Neural cell (in vitro differentiated cells): ENCODE results near the gene SYT4. TPM values are rescaled to one million over a fixed set of nuclear protein-coding genes. Genes with fewer than 3 reads are reported as not detected.
"Not testable (repeated sequence)": the region's sequence is repeated elsewhere in the genome, so short reads cannot be mapped to it uniquely, and the experiment has no call there.

ENCODE experiments used
- H2AFZ ChIP-seq: fragments of 200-600, 300-800 bp; sonication (generic), shearing (Covaris generic); 2 replicates; pipeline ENCODE4 v1.6.0; 2014; ENCODE audit warnings: low read depth, mild to moderate bottlenecking, antibody characterized with exemption, low read length, moderate library complexity
- H3F3A ChIP-seq: fragments of 200-600 bp; shearing (Covaris generic); 2 replicates; pipeline ENCODE4 v1.6.1; 2016; ENCODE audit warnings: mild to moderate bottlenecking, moderate library complexity, mixed read lengths, antibody characterized with exemption, low read length; ENCODE audit not compliant: insufficient read depth, poor library complexity, severe bottlenecking
- H3K27ac ChIP-seq: fragments of 200-600, 300-800 bp; sonication (generic), shearing (Covaris generic); 2 replicates; pipeline ENCODE4 v1.5.1; 2014; ENCODE audit warnings: mild to moderate bottlenecking, low read length, moderate library complexity
- H3K27me3 ChIP-seq: fragments of 300-800, 200-600 bp; sonication (generic), shearing (Covaris generic); 2 replicates; pipeline ENCODE4 v1.6.0; 2014; ENCODE audit warnings: mild to moderate bottlenecking, low read depth, low read length, moderate library complexity; ENCODE audit not compliant: insufficient read depth
- H3K36me3 ChIP-seq: fragments of 300-800, 200-600 bp; sonication (generic), shearing (Covaris generic); 2 replicates; pipeline ENCODE4 v1.5.1; 2014; ENCODE audit warnings: mild to moderate bottlenecking, antibody characterized with exemption, low read length, moderate library complexity; ENCODE audit not compliant: insufficient read depth
- H3K4me2 ChIP-seq: fragments of 300-800, 200-600 bp; sonication (generic), shearing (Covaris generic); 2 replicates; pipeline ENCODE4 v1.6.0; 2014; ENCODE audit warnings: mild to moderate bottlenecking, low read length
- H3K4me3 ChIP-seq: fragments of 300-800, 200-600 bp; sonication (generic), shearing (Covaris generic); 2 replicates; pipeline ENCODE4 v1.5.1; 2014; ENCODE audit warnings: mild to moderate bottlenecking, low read length, moderate library complexity
- H3K79me2 ChIP-seq: fragments of 200-600 bp; shearing (Covaris generic); replicated peaks from 2 replicates; pipeline ENCODE4 v1.6.0; 2014; ENCODE audit warnings: mild to moderate bottlenecking, low read length, moderate library complexity; ENCODE audit not compliant: insufficient read depth
- H3K9ac ChIP-seq: fragments of 300-800, 200-600 bp; sonication (generic), shearing (Covaris generic); 2 replicates; pipeline ENCODE4 v1.6.1; 2016; ENCODE audit warnings: mild to moderate bottlenecking, low read length, mixed read lengths
- H3K9me2 ChIP-seq: fragments of 200-600 bp; shearing (Covaris generic); 2 replicates; pipeline ENCODE4 v1.6.1; 2016; ENCODE audit warnings: mild to moderate bottlenecking, low read length, mixed read lengths; ENCODE audit not compliant: insufficient read depth
- H3K9me3 ChIP-seq: fragments of 200-600, 300-800 bp; sonication (generic), shearing (Covaris generic); 2 replicates; pipeline ENCODE4 v1.6.1; 2016; ENCODE audit warnings: mild to moderate bottlenecking, mixed run types, low read length, moderate library complexity, mixed read lengths
- H4K20me1 ChIP-seq: fragments of 200-600 bp; shearing (Covaris generic); 2 replicates; pipeline ENCODE4 v1.6.1; 2016; ENCODE audit warnings: mild to moderate bottlenecking, mixed run types; ENCODE audit not compliant: insufficient read depth
- EP300 ChIP-seq: fragments of 450-650 bp; conservative IDR thresholded peaks from 2 replicates; pipeline ENCODE4 v1.6.1; 2014; ENCODE audit warnings: antibody characterized with exemption, mild to moderate bottlenecking, moderate library complexity; ENCODE audit not compliant: poor library complexity, severe bottlenecking
- EZH2 ChIP-seq: fragments of 200-600, 300-800 bp; shearing (Covaris generic), sonication (generic); IDR thresholded peaks from 2 replicates; pipeline ENCODE4 v1.6.1; 2014; ENCODE audit warnings: antibody characterized with exemption, low read length, borderline replicate concordance, mild to moderate bottlenecking; ENCODE audit not compliant: insufficient read depth, poor library complexity, severe bottlenecking
- MXI1 ChIP-seq: fragments of 450-650 bp; conservative IDR thresholded peaks from 2 replicates; pipeline ENCODE4 v1.6.1; 2014; ENCODE audit warnings: antibody characterized with exemption, mild to moderate bottlenecking; ENCODE audit not compliant: poor library complexity, severe bottlenecking
- POLR2AphosphoS5 ChIP-seq: IDR thresholded peaks from 2 replicates; pipeline ENCODE4 v1.6.1; 2012
- RAD21 ChIP-seq: fragments of 450-650 bp; conservative IDR thresholded peaks from 2 replicates; pipeline ENCODE4 v1.6.1; 2014; ENCODE audit warnings: antibody characterized with exemption, mild to moderate bottlenecking, moderate library complexity
- SMC3 ChIP-seq: fragments of 450-650 bp; conservative IDR thresholded peaks from 2 replicates; pipeline ENCODE4 v1.6.1; 2014; ENCODE audit warnings: antibody characterized with exemption, mild to moderate bottlenecking, moderate library complexity; ENCODE audit not compliant: poor library complexity
- TAF1 ChIP-seq: IDR thresholded peaks from 2 replicates; pipeline ENCODE4 v1.6.1; 2012; ENCODE audit warnings: low read depth
- polyA plus RNA-seq: library from polyadenylated mRNA; depleted of rRNA; stranded (reverse); fragments of >200 nt; gene quantifications from 2 replicates; pipeline ENCODE4 v1.2.3, GENCODE V29; 2014
- TF ChIP-seq, protein P1 (sequence below): IDR thresholded peaks from 2 replicates; pipeline ENCODE4 v1.6.1; 2012; ENCODE audit warnings: borderline replicate concordance
- TF ChIP-seq, protein P2 (sequence below): fragments of 450-650 bp; IDR thresholded peaks from 2 replicates; pipeline ENCODE4 v1.5.1; 2014; ENCODE audit warnings: antibody characterized with exemption, mild to moderate bottlenecking, moderate library complexity; ENCODE audit not compliant: poor library complexity, severe bottlenecking

SYT4 gene
- polyA plus RNA-seq, 1 donor from 2014 or later: 167 TPM

DNA sequence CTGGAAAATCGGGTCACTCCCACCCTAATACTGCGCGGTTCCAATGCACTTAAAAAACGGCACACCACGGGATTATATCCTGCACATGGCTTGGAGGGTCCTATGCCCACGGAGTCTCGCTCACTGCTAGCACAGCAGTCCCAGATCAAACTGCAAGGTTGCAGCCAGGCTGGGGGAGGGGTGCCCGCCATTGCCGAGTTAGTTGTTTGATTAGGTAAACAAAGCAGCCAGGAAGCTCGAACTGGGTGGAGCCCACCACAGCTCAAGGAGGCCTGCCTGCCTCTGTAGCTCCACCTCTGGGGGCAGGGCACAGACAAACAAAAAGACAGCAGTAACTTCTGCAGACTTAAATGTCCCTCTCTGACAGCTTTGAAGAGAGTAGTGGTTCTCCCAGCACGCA is 8.9 kb upstream of the SYT4 start:
- H4K20me1 ChIP-seq, H3K4me3 ChIP-seq, H3F3A ChIP-seq, H3K27me3 ChIP-seq, H3K4me2 ChIP-seq, H3K27ac ChIP-seq, H3K9me2 ChIP-seq, H3K9ac ChIP-seq, H2AFZ ChIP-seq, H3K79me2 ChIP-seq, H3K9me3 ChIP-seq, H3K36me3 ChIP-seq: not testable (repeated sequence)

DNA sequence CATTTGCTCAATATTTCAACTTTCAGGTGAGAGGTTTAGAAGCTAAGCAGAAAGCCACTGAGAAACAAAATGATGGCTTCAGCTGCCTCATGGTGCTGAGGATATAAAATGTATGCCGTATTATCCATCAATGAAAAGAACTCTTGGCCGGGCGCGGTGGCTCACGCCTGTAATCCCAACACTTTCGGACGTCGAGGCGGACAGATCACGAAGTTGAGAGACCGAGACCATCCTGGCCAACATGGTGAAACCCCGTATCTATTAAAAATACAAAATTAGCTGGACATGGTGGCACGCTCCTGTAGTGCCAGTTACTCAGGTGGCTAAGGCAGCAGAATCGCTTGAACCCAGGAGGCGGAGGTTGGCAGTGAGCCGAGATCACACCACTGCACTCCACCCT is 6.0 kb upstream of the SYT4 start:
- no peaks in the 10 kb centered on the region for H3K9me3 ChIP-seq
- no peak for TF ChIP-seq RAD21
- TF ChIP-seq TAF1: no peak
- TF ChIP-seq, protein P1, sequence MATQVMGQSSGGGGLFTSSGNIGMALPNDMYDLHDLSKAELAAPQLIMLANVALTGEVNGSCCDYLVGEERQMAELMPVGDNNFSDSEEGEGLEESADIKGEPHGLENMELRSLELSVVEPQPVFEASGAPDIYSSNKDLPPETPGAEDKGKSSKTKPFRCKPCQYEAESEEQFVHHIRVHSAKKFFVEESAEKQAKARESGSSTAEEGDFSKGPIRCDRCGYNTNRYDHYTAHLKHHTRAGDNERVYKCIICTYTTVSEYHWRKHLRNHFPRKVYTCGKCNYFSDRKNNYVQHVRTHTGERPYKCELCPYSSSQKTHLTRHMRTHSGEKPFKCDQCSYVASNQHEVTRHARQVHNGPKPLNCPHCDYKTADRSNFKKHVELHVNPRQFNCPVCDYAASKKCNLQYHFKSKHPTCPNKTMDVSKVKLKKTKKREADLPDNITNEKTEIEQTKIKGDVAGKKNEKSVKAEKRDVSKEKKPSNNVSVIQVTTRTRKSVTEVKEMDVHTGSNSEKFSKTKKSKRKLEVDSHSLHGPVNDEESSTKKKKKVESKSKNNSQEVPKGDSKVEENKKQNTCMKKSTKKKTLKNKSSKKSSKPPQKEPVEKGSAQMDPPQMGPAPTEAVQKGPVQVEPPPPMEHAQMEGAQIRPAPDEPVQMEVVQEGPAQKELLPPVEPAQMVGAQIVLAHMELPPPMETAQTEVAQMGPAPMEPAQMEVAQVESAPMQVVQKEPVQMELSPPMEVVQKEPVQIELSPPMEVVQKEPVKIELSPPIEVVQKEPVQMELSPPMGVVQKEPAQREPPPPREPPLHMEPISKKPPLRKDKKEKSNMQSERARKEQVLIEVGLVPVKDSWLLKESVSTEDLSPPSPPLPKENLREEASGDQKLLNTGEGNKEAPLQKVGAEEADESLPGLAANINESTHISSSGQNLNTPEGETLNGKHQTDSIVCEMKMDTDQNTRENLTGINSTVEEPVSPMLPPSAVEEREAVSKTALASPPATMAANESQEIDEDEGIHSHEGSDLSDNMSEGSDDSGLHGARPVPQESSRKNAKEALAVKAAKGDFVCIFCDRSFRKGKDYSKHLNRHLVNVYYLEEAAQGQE: no peak
- TF ChIP-seq EP300: no peak
- TF ChIP-seq SMC3: no peak
- TF ChIP-seq MXI1: no peak
- TF ChIP-seq, protein P2, sequence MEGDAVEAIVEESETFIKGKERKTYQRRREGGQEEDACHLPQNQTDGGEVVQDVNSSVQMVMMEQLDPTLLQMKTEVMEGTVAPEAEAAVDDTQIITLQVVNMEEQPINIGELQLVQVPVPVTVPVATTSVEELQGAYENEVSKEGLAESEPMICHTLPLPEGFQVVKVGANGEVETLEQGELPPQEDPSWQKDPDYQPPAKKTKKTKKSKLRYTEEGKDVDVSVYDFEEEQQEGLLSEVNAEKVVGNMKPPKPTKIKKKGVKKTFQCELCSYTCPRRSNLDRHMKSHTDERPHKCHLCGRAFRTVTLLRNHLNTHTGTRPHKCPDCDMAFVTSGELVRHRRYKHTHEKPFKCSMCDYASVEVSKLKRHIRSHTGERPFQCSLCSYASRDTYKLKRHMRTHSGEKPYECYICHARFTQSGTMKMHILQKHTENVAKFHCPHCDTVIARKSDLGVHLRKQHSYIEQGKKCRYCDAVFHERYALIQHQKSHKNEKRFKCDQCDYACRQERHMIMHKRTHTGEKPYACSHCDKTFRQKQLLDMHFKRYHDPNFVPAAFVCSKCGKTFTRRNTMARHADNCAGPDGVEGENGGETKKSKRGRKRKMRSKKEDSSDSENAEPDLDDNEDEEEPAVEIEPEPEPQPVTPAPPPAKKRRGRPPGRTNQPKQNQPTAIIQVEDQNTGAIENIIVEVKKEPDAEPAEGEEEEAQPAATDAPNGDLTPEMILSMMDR: no peak
- TF ChIP-seq EZH2: no peak
- no peak for TF ChIP-seq POLR2AphosphoS5
- H3K4me2 ChIP-seq: no peak overlapping the region
- no peak overlapping the region for H2AFZ ChIP-seq
- no peaks in the 10 kb centered on the region for H4K20me1 ChIP-seq
- no peak overlapping the region for H3K4me3 ChIP-seq
- H3F3A ChIP-seq: no peaks in the 10 kb centered on the region
- H3K79me2 ChIP-seq: no peaks in the 10 kb centered on the region
- H3K27ac ChIP-seq: no peak overlapping the region
- H3K27me3 ChIP-seq: no peaks in the 10 kb centered on the region
- no peaks in the 10 kb centered on the region for H3K9me2 ChIP-seq
- H3K9ac ChIP-seq: no peak overlapping the region
- H3K36me3 ChIP-seq: no peaks in the 10 kb centered on the region
